Measurements from ENCODE around the gene HSPA1L. TPM values are rescaled to one million over a fixed set of nuclear protein-coding genes. Genes with fewer than 3 reads are reported as not detected.
"Not testable (repeated sequence)": the region's sequence is repeated elsewhere in the genome, so short reads cannot be mapped to it uniquely, and the experiment has no call there.

The HSPA1L gene
- total and polyA plus RNA-seq, 5 donors: 1.6 to 2.8 (median 2.0) TPM

GRCh38 chr6:31794294-31794865, 20.7 kb downstream of the HSPA1L start:
- H3K9me3 ChIP-seq (ENCODE audit: control insufficient read depth, low read length): no peaks in the 10 kb centered on the region
- H3K4me1 ChIP-seq (ENCODE audit: control insufficient read depth, insufficient read depth, low read length): no peaks in the 10 kb centered on the region
- 18% methylated on average over 7 of the region's 7 CpGs for WGBS

GRCh38 chr6:31793927-31794245, 21.2 kb downstream of the HSPA1L start:
- DNase-seq: peak in 1 of 3 donors; percentile 7
- WGBS: 89% methylated on average over 6 of the region's 6 CpGs
- H3K4me3 ChIP-seq (ENCODE audit: low read length); ATAC-seq; H3K4me1 ChIP-seq (ENCODE audit: control insufficient read depth, insufficient read depth, low read length); H3K9me3 ChIP-seq (ENCODE audit: control insufficient read depth, low read length); H3K27ac ChIP-seq (ENCODE audit: low read length); H3K27me3 ChIP-seq (ENCODE audit: control insufficient read depth, insufficient read depth): not testable (repeated sequence)
- intact Hi-C loops (cut with DNase I): loop anchor here in 1 of 4 donors (5.0 kb wide), 1 partner anchor 52 kb away; the partner anchor contains the start of gene MSH5

More at GRCh38 chr6:31794294-31794865, 20.7 kb downstream of the HSPA1L start:
- intact Hi-C loops (cut with DNase I): loop anchor here in 1 of 4 donors (5.0 kb wide), 1 partner anchor 52 kb away; the partner anchor contains the start of gene MSH5
- Histone ChIP-seq H3K27ac (ENCODE audit: low read length) (no peak overlapping the region), H3K4me3 (ENCODE audit: low read length) (peak overlapping the region; percentile 69), H3K27me3 (ENCODE audit: control insufficient read depth, insufficient read depth) (no peaks in the 10 kb centered on the region)
- ATAC-seq (no peak), DNase-seq (no peak)

- Histone ChIP-seq H3K27ac (ENCODE audit: low read length) (no peak overlapping the region), H3K4me1 (ENCODE audit: control insufficient read depth, insufficient read depth, low read length) (no peaks in the 10 kb centered on the region), H3K27me3 (ENCODE audit: control insufficient read depth, insufficient read depth) (no peaks in the 10 kb centered on the region), H3K9me3 (ENCODE audit: control insufficient read depth, low read length) (no peaks in the 10 kb centered on the region), H3K4me3 (ENCODE audit: low read length) (no peak overlapping the region)
- 90% methylated on average over 12 of the region's 12 CpGs for WGBS
- intact Hi-C loops (cut with DNase I): loop anchor here in 1 of 4 donors (5.0 kb wide), 1 partner anchor 50 kb away; the partner anchor contains the start of gene MSH5
- ATAC-seq (no peak), DNase-seq (peak in 2 of 3 donors; percentile 27 to 46)
Observed at GRCh38 chr6:31792761-31793171, 22.3 kb downstream of the HSPA1L start.

GRCh38 chr6:31792090-31792374, 23.1 kb downstream of the HSPA1L start:
- Histone ChIP-seq H3K27me3 (ENCODE audit: control insufficient read depth, insufficient read depth) (no peaks in the 10 kb centered on the region), H3K9me3 (ENCODE audit: control insufficient read depth, low read length) (no peaks in the 10 kb centered on the region), H3K4me3 (ENCODE audit: low read length) (no peak overlapping the region), H3K27ac (ENCODE audit: low read length) (no peak overlapping the region), H3K4me1 (ENCODE audit: control insufficient read depth, insufficient read depth, low read length) (no peaks in the 10 kb centered on the region)
- 77% methylated on average over 3 of the region's 3 CpGs for WGBS
- DNase-seq (peak in 1 of 3 donors; percentile 3), ATAC-seq (no peak)
- intact Hi-C loops (cut with DNase I): loop anchor here in 1 of 4 donors (5.0 kb wide), 1 partner anchor 50 kb away; the partner anchor contains the start of gene MSH5

GRCh38 chr6:31791324-31792089, 23.6 kb downstream of the HSPA1L start:
- Histone ChIP-seq H3K27ac (ENCODE audit: low read length) (no peak overlapping the region), H3K9me3 (ENCODE audit: control insufficient read depth, low read length) (no peaks in the 10 kb centered on the region), H3K4me3 (ENCODE audit: low read length) (no peak overlapping the region), H3K27me3 (ENCODE audit: control insufficient read depth, insufficient read depth) (no peaks in the 10 kb centered on the region), H3K4me1 (ENCODE audit: control insufficient read depth, insufficient read depth, low read length) (no peaks in the 10 kb centered on the region)
- no peak for ATAC-seq
- intact Hi-C loops (cut with DNase I): loop anchor here in 1 of 4 donors (5.0 kb wide), 1 partner anchor 49 kb away; the partner anchor contains the start of gene MSH5
- 62% methylated on average over 12 of the region's 12 CpGs for WGBS
- DNase-seq: peak; percentile 47 to 61 (median 60)

GRCh38 chr6:31785475-31785874, 29.6 kb downstream of the HSPA1L start:
- ATAC-seq (no peak), DNase-seq (peak in 2 of 3 donors; percentile 21 to 32)
- Histone ChIP-seq H3K9me3 (ENCODE audit: control insufficient read depth, low read length) (no peaks in the 10 kb centered on the region), H3K4me3 (ENCODE audit: low read length) (no peak overlapping the region), H3K27ac (ENCODE audit: low read length) (no peak overlapping the region), H3K4me1 (ENCODE audit: control insufficient read depth, insufficient read depth, low read length) (no peaks in the 10 kb centered on the region), H3K27me3 (ENCODE audit: control insufficient read depth, insufficient read depth) (no peaks in the 10 kb centered on the region)
- 97% methylated on average over 11 of the region's 11 CpGs for WGBS
- intact Hi-C loops (cut with DNase I): no loop called here

GRCh38 chr6:31784098-31784925, 30.8 kb downstream of the HSPA1L start:
- Histone ChIP-seq H3K27ac (ENCODE audit: low read length) (no peak overlapping the region), H3K4me3 (ENCODE audit: low read length) (no peak overlapping the region), H3K27me3 (ENCODE audit: control insufficient read depth, insufficient read depth) (no peaks in the 10 kb centered on the region), H3K4me1 (ENCODE audit: control insufficient read depth, insufficient read depth, low read length) (no peaks in the 10 kb centered on the region), H3K9me3 (ENCODE audit: control insufficient read depth, low read length) (no peaks in the 10 kb centered on the region)
- DNase-seq (peak in 2 of 3 donors; percentile 32 to 35), ATAC-seq (no peak)
- WGBS: 90% methylated on average over 15 of the region's 15 CpGs
- intact Hi-C loops (cut with DNase I): no loop called here

- Histone ChIP-seq H3K9me3 (ENCODE audit: control insufficient read depth, low read length) (no peaks in the 10 kb centered on the region), H3K4me3 (ENCODE audit: low read length) (no peak overlapping the region), H3K4me1 (ENCODE audit: control insufficient read depth, insufficient read depth, low read length) (peaks cover 1% of the 10 kb centered on the region), H3K27ac (ENCODE audit: low read length) (no peak overlapping the region), H3K27me3 (ENCODE audit: control insufficient read depth, insufficient read depth) (no peaks in the 10 kb centered on the region)
- intact Hi-C loops (cut with DNase I): no loop called here
- peak in 2 of 3 donors; percentile 37 to 47 for DNase-seq
- WGBS: 90% methylated on average over 32 of the region's 32 CpGs
- ATAC-seq: no peak
Observed at GRCh38 chr6:31782126-31782855, 32.8 kb downstream of the HSPA1L start.

GRCh38 chr6:31781244-31782125, 33.6 kb downstream of the HSPA1L start:
- no peak for ATAC-seq
- Histone ChIP-seq H3K9me3 (ENCODE audit: control insufficient read depth, low read length) (no peaks in the 10 kb centered on the region), H3K27me3 (ENCODE audit: control insufficient read depth, insufficient read depth) (no peaks in the 10 kb centered on the region), H3K4me1 (ENCODE audit: control insufficient read depth, insufficient read depth, low read length) (peaks cover 6% of the 10 kb centered on the region), H3K27ac (ENCODE audit: low read length) (no peak overlapping the region), H3K4me3 (ENCODE audit: low read length) (no peak overlapping the region)
- WGBS: 94% methylated on average over 23 of the region's 23 CpGs
- intact Hi-C loops (cut with DNase I): no loop called here
- DNase-seq: peak in 2 of 3 donors; percentile 36 to 56
